OCI-M1 (cell line): ENCODE data around the gene USP11.

Experiments used
- DNase-seq: peaks from one replicate; lab custom pipeline; 2025; lab: John Stamatoyannopoulos, UW

USP11 gene

GRCh38 chrX:47232803-47233332 is at the start of gene USP11:
TSS of gene USP11 (plus strand) at chrX:47233009. CDS start at chrX:47233044, 35 bp downstream.
- peak; percentile 78 for DNase-seq

DNA sequence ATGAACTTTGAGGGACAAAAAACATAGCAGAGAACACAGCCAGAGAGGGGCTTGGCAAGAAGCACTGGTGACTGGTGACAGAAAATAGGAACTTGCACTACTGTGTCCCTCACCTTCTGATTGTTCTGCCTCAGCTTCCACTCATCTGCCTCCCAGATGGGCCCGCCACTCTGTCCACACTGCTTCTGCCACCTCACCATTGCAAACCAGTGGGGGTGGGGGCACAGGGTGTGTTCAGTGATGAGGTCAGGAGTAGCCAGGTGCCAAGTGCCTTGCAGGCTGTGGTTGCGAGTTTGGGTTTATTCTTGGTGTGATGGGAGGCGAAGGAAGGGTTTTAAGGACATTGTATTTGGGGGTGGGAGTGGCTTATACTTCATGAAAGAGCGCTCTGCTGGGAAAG is 48.3 kb upstream of the USP11 start:
- no peak for DNase-seq

- DNase-seq = no peak
These were observed 47.6 kb upstream of the USP11 start for GRCh38 chrX:47185241-47185640.

DNA sequence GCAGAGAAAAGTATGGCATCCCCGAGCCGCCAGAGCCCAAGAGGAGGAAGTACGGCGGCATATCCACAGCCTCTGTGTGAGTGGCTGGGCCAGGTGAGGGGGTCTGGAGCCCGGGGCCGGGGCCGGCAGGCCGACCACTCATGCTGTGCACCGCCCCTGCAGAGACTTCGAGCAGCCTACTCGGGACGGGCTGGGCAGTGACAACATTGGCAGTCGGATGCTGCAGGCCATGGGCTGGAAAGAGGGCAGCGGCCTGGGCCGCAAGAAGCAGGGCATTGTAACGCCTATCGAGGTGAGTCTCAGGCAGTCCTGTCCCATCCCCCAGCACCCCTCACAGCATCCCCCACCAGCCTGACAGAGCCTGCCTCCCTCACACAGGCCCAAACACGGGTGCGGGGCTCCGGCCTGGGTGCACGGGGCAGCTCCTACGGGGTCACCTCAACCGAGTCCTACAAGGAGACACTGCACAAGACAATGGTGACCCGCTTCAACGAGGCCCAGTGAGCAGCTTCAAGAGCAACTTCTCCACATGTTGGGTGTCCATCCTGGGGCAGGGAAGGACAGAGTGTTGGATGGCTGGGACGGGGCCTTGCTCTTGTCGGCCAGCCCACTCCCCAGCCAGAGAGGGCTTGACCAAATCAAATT is 46.6 kb upstream of the USP11 start:
- no peak for DNase-seq

GRCh38 chrX:47187106-47187677 is 45.6 kb upstream of the USP11 start:
- DNase-seq = no peak

DNA sequence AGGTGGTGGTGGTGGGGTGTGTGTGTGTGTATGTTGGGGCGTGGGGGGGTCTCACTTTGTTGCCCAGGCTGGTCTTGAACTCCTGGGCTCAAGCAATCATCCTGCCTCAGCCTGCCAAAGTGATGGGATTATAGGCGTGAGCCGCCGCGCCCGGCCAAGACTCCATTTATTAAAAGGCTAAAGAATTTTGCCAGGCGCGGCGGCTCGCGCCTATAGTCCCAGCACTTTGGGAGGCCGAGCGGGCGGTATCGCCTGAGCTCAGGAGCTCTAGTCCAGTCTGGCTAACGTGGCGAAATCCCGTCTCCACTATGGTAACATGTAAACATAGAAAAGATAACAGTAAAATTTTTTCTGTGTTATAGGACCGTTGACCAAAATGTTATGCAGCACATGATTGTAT is 42.9 kb upstream of the USP11 start:
- no peak for DNase-seq

DNA sequence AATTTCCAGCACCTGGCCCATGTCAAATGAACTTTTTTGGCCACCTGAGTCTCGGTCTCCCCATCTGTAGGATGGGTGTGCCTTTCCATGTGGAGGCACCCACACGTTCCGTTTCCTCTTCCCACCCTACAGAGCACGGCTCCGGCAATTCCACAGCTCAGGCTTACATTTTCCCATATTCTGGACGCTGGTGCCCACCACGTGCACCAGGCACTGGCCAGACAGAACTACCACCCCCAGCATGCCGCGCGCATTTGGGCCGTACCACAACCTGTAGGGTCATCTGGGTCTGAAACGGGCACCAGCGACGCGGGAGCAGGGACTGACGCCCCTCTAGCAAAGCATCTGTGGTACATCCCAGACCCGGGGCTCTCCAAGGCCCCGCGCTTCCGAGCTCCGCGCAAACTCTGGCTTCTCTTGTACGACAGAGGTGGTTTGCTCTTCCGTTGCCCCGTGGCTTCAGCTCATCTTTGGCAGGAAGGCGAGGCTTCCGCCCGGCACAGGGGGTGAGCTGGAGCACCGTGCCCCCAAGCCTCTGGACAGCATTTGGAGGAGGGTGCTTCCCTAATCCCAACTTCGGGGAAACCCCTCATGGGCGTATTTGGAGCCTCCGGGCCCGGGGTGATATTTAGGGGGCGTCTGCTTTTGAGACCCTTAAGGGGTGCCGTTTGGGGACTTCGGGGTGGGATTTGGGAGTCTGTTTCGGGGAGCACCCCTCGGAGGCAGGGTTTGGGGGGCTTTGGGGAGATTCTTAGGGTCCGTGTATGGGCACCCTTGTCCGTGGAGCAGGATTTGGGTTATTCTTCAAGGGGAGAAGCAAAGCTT is 42.2 kb upstream of the USP11 start:
- peak; percentile 93 for DNase-seq

DNA sequence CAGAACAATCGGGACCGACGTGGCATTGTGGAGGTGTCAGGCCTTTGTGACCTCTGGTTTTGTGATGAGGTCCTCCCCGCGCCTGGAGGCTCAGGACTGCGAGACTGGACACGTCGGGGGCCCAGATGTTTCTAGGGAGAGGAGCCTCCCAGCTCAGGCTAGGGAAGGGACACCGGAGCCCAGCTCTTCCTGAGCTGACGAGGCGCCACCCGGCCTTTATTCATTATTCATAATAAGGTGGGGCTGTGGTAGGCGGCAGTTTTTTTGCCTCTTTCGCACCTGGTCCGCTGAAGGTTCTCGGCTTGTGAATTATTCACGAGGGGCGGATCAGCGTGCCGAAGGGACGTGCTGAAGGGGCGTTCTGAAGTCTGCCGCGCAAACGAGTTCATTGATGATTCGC is 41.5 kb upstream of the USP11 start:
- DNase-seq = peak; percentile 34

GRCh38 chrX:47191806-47192401 is 40.9 kb upstream of the USP11 start:
- DNase-seq = peak; percentile 29

- peak; percentile 96 for DNase-seq
These were observed 39.2 kb upstream of the USP11 start, which contains the start of gene UBA1 for GRCh38 chrX:47193475-47194193. TSS of gene UBA1 (plus strand) at chrX:47193829. CDS start at chrX:47198803, 4,974 bp downstream.

- no peak for DNase-seq
These were observed 38.5 kb upstream of the USP11 start for GRCh38 chrX:47194194-47194787.

GRCh38 chrX:47196098-47196497 is 36.7 kb upstream of the USP11 start:
- DNase-seq = no peak

DNA sequence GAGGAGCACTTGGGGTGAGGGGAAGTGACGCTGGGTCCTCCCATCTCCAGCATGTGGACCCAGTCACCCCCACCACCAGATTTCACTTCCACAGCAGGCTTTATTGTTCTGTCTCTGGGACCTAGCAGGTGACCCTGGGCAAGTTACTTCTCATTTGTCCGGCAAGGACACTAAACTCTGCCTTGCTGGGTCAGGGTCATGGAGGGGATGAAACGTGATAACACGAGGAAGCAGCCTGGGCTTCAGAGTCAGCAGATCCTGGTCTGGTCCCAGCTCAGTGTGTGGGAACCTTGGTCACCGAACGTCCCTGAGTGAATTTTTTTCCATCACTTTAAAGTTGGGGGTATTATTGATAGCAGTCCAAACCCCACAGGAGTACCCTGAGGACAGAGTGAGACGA is 35.3 kb upstream of the USP11 start:
- DNase-seq = no peak

DNA sequence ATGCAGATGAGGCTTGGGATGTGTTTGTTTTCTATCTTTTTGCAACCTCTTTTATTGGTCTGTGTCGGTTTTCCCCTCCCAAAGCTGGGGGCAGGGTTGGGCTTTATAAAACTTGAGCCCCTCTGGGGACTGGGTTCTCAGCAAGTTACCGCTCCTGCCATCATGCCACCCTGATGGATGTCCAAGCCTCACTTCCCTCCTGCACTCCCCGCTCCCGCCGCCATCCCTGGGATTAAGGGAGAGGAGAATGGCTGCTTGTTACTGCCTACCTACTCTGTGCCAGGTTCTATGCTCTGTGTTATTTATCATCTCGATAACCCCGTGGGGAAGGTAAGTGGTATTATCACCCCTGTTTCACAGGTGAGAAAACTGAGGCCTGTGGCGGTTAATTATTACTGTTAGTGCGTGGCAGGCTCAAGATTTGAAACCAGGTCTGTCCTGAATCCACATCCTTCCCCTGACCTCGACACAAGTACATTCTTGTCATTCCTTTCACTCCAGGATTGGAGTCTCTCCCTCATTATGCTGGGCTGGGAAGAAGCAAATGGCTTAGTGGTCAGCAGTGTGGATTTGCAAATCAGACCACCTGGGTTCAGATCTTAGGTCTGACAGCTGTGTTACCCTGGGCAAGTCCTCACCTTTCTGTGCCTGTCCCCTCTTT is 34.7 kb upstream of the USP11 start:
- DNase-seq = no peak

DNA sequence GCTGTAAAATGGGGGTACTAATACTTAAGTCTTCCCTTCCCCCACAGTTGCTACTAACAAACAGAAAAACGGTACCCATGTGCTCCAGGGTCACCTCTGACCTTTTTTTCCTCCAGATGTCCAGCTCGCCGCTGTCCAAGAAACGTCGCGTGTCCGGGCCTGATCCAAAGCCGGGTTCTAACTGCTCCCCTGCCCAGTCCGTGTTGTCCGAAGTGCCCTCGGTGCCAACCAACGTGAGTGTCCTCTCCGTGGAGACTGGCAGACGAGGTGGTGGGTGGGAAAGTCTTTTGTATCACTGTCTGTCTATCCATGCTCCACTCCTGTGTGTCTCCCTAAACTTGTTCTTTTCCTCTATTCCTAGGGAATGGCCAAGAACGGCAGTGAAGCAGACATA is 34.1 kb upstream of the USP11 start:
- DNase-seq = no peak

- DNase-seq = no peak
These were observed 33.5 kb upstream of the USP11 start for GRCh38 chrX:47199286-47199685.

DNA sequence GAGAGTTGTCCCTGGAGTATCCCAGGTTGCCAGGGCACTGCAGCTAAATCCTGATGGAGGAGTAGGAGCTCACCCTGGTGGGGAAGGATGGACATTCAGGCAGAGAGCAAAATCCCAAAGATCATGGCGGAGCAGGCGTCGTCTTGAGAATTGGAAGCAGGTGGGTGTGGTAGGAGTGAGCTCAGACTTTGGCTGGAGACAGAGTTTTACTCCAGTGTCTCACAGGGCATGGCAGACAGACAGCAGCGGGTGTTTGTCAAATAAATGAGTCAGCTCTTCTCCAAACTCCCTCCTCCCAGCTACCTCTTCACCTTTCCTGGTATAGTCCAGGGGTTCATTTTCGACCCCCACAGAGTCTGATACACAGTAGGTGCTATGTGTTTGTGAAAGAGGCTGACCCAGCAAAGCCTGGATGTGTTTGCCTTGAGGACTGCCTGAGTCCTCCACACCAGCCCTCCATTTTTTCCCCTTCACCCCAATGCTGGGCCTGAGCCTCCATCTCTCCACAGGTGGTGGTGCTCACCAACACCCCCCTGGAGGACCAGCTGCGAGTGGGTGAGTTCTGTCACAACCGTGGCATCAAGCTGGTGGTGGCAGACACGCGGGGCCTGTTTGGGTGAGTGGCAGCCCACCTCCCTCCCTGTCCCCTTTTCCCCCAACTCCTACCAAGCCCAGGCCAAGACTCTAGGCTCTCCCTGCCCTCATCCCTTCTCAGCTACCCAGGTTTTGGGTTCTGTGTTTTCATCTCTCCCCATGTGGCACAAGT is 32.2 kb upstream of the USP11 start:
- DNase-seq = no peak

GRCh38 chrX:47201345-47201944 is 31.4 kb upstream of the USP11 start:
- DNase-seq = no peak

DNA sequence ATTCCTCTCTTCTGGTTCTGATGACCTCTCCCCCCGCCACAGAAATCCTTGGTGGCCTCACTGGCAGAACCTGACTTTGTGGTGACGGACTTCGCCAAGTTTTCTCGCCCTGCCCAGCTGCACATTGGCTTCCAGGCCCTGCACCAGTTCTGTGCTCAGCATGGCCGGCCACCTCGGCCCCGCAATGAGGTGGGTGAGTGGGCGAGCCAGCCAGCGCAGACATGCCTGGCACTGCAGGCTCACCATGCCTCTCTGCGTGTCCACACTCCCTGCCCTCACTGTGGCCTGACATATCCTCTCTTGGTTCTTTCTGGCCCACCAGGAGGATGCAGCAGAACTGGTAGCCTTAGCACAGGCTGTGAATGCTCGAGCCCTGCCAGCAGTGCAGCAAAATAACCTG is 30.5 kb upstream of the USP11 start:
- no peak for DNase-seq

DNA sequence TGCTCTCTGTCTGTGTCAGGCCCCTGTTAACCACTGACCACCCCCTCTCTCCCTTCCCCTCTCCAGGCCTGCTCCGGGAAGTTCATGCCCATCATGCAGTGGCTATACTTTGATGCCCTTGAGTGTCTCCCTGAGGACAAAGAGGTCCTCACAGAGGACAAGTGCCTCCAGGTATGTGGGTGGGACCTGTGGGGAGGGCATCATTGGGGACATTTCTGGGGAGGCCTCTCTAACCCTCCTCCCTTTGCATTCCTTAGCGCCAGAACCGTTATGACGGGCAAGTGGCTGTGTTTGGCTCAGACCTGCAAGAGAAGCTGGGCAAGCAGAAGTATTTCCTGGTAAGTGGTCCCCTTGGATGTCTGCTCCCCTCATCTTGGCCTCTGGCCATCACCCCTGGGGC is 29.9 kb upstream of the USP11 start:
- DNase-seq = no peak
